H9 (cell line): ENCODE data around the gene HTR5A. TPM values are rescaled to one million over a fixed set of nuclear protein-coding genes. Genes with fewer than 3 reads are reported as not detected.

Experiments
- DNase-seq: peaks from one replicate; pipeline ENCODE4 v3.0.0-alpha.2; 2017
- H2AFZ ChIP-seq: one replicate; pipeline ENCODE4 v1.6.1; 2013; ENCODE audit warnings: mild to moderate bottlenecking, low read length, control low read depth, moderate library complexity
- H2AK5ac ChIP-seq: 2 replicates; pipeline ENCODE4 v1.6.1; 2013; ENCODE audit warnings: low read length, control low read depth, mixed read lengths; ENCODE audit not compliant: insufficient read length
- H2BK120ac ChIP-seq: one replicate; pipeline ENCODE4 v1.6.1; 2013; ENCODE audit warnings: low read depth, mild to moderate bottlenecking, low read length, control low read depth, inconsistent platforms; ENCODE audit not compliant: poor library complexity, severe bottlenecking
- H2BK12ac ChIP-seq: 2 replicates; pipeline ENCODE4 v1.6.1; 2013; ENCODE audit warnings: low read length, control low read depth, mixed read lengths, low read depth; ENCODE audit not compliant: insufficient read length
- H2BK15ac ChIP-seq: 2 replicates; pipeline ENCODE4 v1.6.1; 2013; ENCODE audit warnings: low read depth, low read length, control low read depth
- H2BK20ac ChIP-seq: one replicate; pipeline ENCODE4 v1.6.1; 2013; ENCODE audit warnings: low read depth, mild to moderate bottlenecking, low read length, control low read depth, inconsistent platforms; ENCODE audit not compliant: poor library complexity, severe bottlenecking
- H2BK5ac ChIP-seq: 2 replicates; pipeline ENCODE4 v1.6.1; 2013; ENCODE audit warnings: low read length, control low read depth, mixed read lengths; ENCODE audit not compliant: insufficient read length
- H3K14ac ChIP-seq: 2 replicates; pipeline ENCODE4 v1.6.1; 2013; ENCODE audit warnings: low read length, control low read depth; ENCODE audit not compliant: insufficient read depth
- H3K18ac ChIP-seq: 2 replicates; pipeline ENCODE4 v1.6.1; 2013; ENCODE audit warnings: low read depth, mild to moderate bottlenecking, mixed read lengths, low read length, control low read depth; ENCODE audit not compliant: insufficient read length
- H3K23ac ChIP-seq: 2 replicates; pipeline ENCODE4 v1.6.1; 2013; ENCODE audit warnings: low read length, control low read depth, mixed read lengths, low read depth; ENCODE audit not compliant: insufficient read length
- H3K23me2 ChIP-seq: 2 replicates; pipeline ENCODE4 v1.6.1; 2013; ENCODE audit warnings: low read depth, mild to moderate bottlenecking, mixed read lengths, low read length, control low read depth; ENCODE audit not compliant: insufficient read length, poor library complexity, severe bottlenecking
- H3K27ac ChIP-seq: 2 replicates; pipeline ENCODE4 v1.5.1; 2013; ENCODE audit warnings: low read length, control low read depth, mixed read lengths, low read depth; ENCODE audit not compliant: insufficient read length
- H3K27me3 ChIP-seq: 2 replicates; pipeline ENCODE4 v1.6.1; 2013; ENCODE audit warnings: low read length, control low read depth, inconsistent platforms; ENCODE audit not compliant: insufficient read depth
- H3K4ac ChIP-seq: 2 replicates; pipeline ENCODE4 v1.6.1; 2013; ENCODE audit warnings: low read depth, mild to moderate bottlenecking, control low read depth, inconsistent platforms, low read length, moderate library complexity
- H3K4me1 ChIP-seq: 2 replicates; pipeline ENCODE4 v1.6.1; 2013; ENCODE audit warnings: low read length, control low read depth, inconsistent platforms; ENCODE audit not compliant: insufficient read depth
- H3K4me2 ChIP-seq: 2 replicates; pipeline ENCODE4 v1.6.1; 2013; ENCODE audit warnings: low read length, control low read depth, mixed read lengths; ENCODE audit not compliant: insufficient read length, insufficient read depth
- H3K56ac ChIP-seq: 2 replicates; pipeline ENCODE4 v1.6.1; 2013; ENCODE audit warnings: low read depth, mild to moderate bottlenecking, mixed read lengths, low read length, control low read depth; ENCODE audit not compliant: insufficient read length
- H3K79me1 ChIP-seq: 2 replicates; pipeline ENCODE4 v1.6.1; 2013; ENCODE audit warnings: low read depth, mild to moderate bottlenecking, moderate library complexity, low read length, control low read depth, inconsistent platforms; ENCODE audit not compliant: insufficient read depth, poor library complexity, severe bottlenecking
- H3K79me2 ChIP-seq: 2 replicates; pipeline ENCODE4 v1.6.1; 2013; ENCODE audit warnings: low read length, control low read depth, inconsistent platforms; ENCODE audit not compliant: insufficient read depth
- H3K9ac ChIP-seq: 2 replicates; pipeline ENCODE4 v1.6.1; 2013; ENCODE audit warnings: low read length, control low read depth, mixed read lengths; ENCODE audit not compliant: insufficient read length; ENCODE audit errors: extremely low read depth
- H3K9me3 ChIP-seq: one replicate; pipeline ENCODE4 v1.6.1; 2013; ENCODE audit warnings: low read depth, low read length, inconsistent platforms; ENCODE audit not compliant: control insufficient read depth
- H3T11ph ChIP-seq: one replicate; pipeline ENCODE4 v1.6.1; 2013; ENCODE audit warnings: mild to moderate bottlenecking, low read length, control low read depth, inconsistent platforms
- H4K20me1 ChIP-seq: one replicate; pipeline ENCODE4 v1.6.1; 2013; ENCODE audit not compliant: control insufficient read depth, insufficient read length, insufficient read depth
- H4K5ac ChIP-seq: 2 replicates; pipeline ENCODE4 v1.6.1; 2013; ENCODE audit warnings: low read depth, mild to moderate bottlenecking, mixed read lengths, low read length, control low read depth; ENCODE audit not compliant: insufficient read length
- H4K8ac ChIP-seq: replicated peaks from 2 replicates; pipeline ENCODE4 v1.6.1; 2013; ENCODE audit warnings: low read length, control low read depth, mixed read lengths, low read depth; ENCODE audit not compliant: insufficient read length
- H4K91ac ChIP-seq: 2 replicates; pipeline ENCODE4 v1.6.1; 2013; ENCODE audit warnings: low read depth, mild to moderate bottlenecking, moderate library complexity, mixed read lengths, low read length, control low read depth; ENCODE audit not compliant: insufficient read length
- H3K27ac Mint-ChIP-seq, 3 experiments: 2 replicates in 2 of 3; 3 replicates in 1 of 3; pipeline ENCODE4 v1.8.0; 2020 to 2021; ENCODE audit warnings: mixed read lengths in 3 of 3, mild to moderate bottlenecking in 1 of 3, moderate library complexity in 1 of 3
- H3K27me3 Mint-ChIP-seq: 2 replicates; pipeline ENCODE4 v1.8.0; 2021; ENCODE audit warnings: low read depth, mild to moderate bottlenecking, moderate library complexity, mixed read lengths
- H3K36me3 Mint-ChIP-seq, 3 experiments: 2 replicates in 2 of 3; 3 replicates in 1 of 3; pipeline ENCODE4 v1.8.0; 2020 to 2021; ENCODE audit warnings: low read depth in 3 of 3, mixed read lengths in 3 of 3; ENCODE audit not compliant: insufficient read depth in 1 of 3
- H3K4me1 Mint-ChIP-seq, 2 experiments: 2 replicates each; pipeline ENCODE4 v1.8.0; 2020; ENCODE audit warnings: mixed read lengths in 2 of 2
- H3K4me3 Mint-ChIP-seq, 2 experiments: 2 replicates in 1 of 2; 3 replicates in 1 of 2; pipeline ENCODE4 v1.8.0; 2020 to 2021; ENCODE audit warnings: mild to moderate bottlenecking in 2 of 2, mixed read lengths in 2 of 2, moderate library complexity in 1 of 2
- H3K9me3 Mint-ChIP-seq, 2 experiments: 2 replicates in 1 of 2; 3 replicates in 1 of 2; pipeline ENCODE4 v1.8.0; 2020; ENCODE audit warnings: mild to moderate bottlenecking in 2 of 2, mixed read lengths in 2 of 2, moderate library complexity in 1 of 2
- CTCF ChIP-seq: fragments of 200-600 bp; sonication (generic); conservative IDR thresholded peaks from 3 replicates; pipeline ENCODE4 v1.8.0; 2021; ENCODE audit warnings: antibody characterized with exemption, mild to moderate bottlenecking
- WGBS: extraction: QIAGEN DNeasy Blood & Tissue Kit; methylation state at CpG from one replicate; pipeline ENCODE4 v1.1.7; 2013; ENCODE audit warnings: missing lambda C conversion rate, low lambda C conversion rate, mixed read lengths; ENCODE audit not compliant: insufficient read length; ENCODE audit errors: extremely low coverage; 5-methylcytosine and 5-hydroxymethylcytosine counted together
- total RNA-seq: library from RNA; stranded (reverse); gene quantifications from 2 replicates; pipeline ENCODE4 v1.2.1, GENCODE V29; 2021

Gene HTR5A
- total RNA-seq, 1 experiment from 2014 or later, result not detected

GRCh38 chr7:155021699-155022145 is 48.4 kb upstream of the HTR5A start:
- WGBS, result no CpG with 5 or more reads among the region's 7 CpGs
- H2AK5ac ChIP-seq, result no peak overlapping the region

More at GRCh38 chr7:155021699-155022145, 48.4 kb upstream of the HTR5A start:
- no peak overlapping the region for H3K4ac ChIP-seq
- H3K14ac ChIP-seq, result no peak overlapping the region
- H3K79me1 ChIP-seq, result no peaks in the 10 kb centered on the region
- H3T11ph ChIP-seq, result no peak overlapping the region
- no peak for TF ChIP-seq CTCF
- no peaks in the 10 kb centered on the region for H4K20me1 ChIP-seq
- H2BK120ac ChIP-seq, result no peak overlapping the region
- peaks cover 0 to 13% (median 0%) of the 10 kb centered on the region in 3 experiments; a peak in 2 of 7 replicates for H3K36me3 Mint-ChIP-seq
- no peak overlapping the region for H4K5ac ChIP-seq
- no peak overlapping the region for H4K91ac ChIP-seq
- no peaks in the 10 kb centered on the region for H3K27me3 ChIP-seq
- no peak overlapping the region for H3K4me3 Mint-ChIP-seq
- no peak overlapping the region for H3K27ac Mint-ChIP-seq
- no peak overlapping the region for H2AFZ ChIP-seq
- no peaks in the 10 kb centered on the region for H3K79me2 ChIP-seq
- H3K23me2 ChIP-seq, result no peaks in the 10 kb centered on the region
- H3K56ac ChIP-seq, result no peak overlapping the region
- H2BK15ac ChIP-seq, result no peak overlapping the region
- no peaks in the 10 kb centered on the region for H3K9me3 ChIP-seq
- H2BK12ac ChIP-seq, result no peak overlapping the region
- H3K9me3 Mint-ChIP-seq, result peaks cover 3 to 15% of the 10 kb centered on the region in 2 experiments; a peak in 4 of 5 replicates
- H2BK5ac ChIP-seq, result no peak overlapping the region
- H3K9ac ChIP-seq, result no peak overlapping the region
- no peak overlapping the region for H3K23ac ChIP-seq
- H3K4me2 ChIP-seq, result no peak overlapping the region
- peaks cover 4 to 5% of the 10 kb centered on the region in 2 experiments; a peak in 3 of 4 replicates for H3K4me1 Mint-ChIP-seq
- no peak for DNase-seq
- no peaks in the 10 kb centered on the region; the same call in 1 of the 2 replicates for H3K4me1 ChIP-seq
- H2BK20ac ChIP-seq, result no peak overlapping the region
- peaks cover 10% of the 10 kb centered on the region; the same call in 1 of the 2 replicates for H3K27me3 Mint-ChIP-seq
- H3K27ac ChIP-seq, result no peak overlapping the region
- H4K8ac ChIP-seq, result no peak overlapping the region
- no peak overlapping the region for H3K18ac ChIP-seq
